ENCODE data around the gene ARSK.

DNA sequence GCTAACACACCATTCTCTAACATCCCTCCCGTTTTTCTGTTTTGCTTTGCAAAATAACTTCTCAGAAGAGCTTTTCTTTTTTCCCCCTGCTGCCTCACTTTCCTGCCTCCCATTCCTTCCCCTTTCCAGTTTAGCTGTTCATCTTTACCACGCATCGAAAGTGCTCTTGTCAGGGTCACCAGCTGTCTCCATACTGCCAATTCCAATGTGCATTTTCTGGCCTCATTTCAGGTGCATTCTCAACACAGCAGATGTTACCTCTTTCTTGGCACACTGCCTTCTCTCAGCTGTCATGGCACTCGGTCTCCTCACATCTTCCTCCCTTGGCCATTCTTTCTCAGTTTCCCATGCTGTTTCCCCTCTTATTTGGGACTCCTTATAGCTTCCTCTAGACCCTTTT is 9.5 kb downstream of the ARSK start:
- no peak for TF ChIP-seq MEIS1 (CRISPR knock-in tag; IDR thresholded peaks at IDR 0.05; ENCODE audit: borderline replicate concordance)
- TF ChIP-seq, protein P1, sequence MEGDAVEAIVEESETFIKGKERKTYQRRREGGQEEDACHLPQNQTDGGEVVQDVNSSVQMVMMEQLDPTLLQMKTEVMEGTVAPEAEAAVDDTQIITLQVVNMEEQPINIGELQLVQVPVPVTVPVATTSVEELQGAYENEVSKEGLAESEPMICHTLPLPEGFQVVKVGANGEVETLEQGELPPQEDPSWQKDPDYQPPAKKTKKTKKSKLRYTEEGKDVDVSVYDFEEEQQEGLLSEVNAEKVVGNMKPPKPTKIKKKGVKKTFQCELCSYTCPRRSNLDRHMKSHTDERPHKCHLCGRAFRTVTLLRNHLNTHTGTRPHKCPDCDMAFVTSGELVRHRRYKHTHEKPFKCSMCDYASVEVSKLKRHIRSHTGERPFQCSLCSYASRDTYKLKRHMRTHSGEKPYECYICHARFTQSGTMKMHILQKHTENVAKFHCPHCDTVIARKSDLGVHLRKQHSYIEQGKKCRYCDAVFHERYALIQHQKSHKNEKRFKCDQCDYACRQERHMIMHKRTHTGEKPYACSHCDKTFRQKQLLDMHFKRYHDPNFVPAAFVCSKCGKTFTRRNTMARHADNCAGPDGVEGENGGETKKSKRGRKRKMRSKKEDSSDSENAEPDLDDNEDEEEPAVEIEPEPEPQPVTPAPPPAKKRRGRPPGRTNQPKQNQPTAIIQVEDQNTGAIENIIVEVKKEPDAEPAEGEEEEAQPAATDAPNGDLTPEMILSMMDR (tag by site-specific recombination; IDR thresholded peaks at IDR 0.05): no peak
- TF ChIP-seq, protein P2, sequence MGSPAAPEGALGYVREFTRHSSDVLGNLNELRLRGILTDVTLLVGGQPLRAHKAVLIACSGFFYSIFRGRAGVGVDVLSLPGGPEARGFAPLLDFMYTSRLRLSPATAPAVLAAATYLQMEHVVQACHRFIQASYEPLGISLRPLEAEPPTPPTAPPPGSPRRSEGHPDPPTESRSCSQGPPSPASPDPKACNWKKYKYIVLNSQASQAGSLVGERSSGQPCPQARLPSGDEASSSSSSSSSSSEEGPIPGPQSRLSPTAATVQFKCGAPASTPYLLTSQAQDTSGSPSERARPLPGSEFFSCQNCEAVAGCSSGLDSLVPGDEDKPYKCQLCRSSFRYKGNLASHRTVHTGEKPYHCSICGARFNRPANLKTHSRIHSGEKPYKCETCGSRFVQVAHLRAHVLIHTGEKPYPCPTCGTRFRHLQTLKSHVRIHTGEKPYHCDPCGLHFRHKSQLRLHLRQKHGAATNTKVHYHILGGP (tag by site-specific recombination; IDR thresholded peaks at IDR 0.05): no peak
- no peak for TF ChIP-seq ZNF121 (tag by site-specific recombination; IDR thresholded peaks at IDR 0.05)
- TF ChIP-seq ZNF530 (tag by site-specific recombination; IDR thresholded peaks at IDR 0.05; ENCODE audit: low read depth): no peak

Measured in HEK293 (cell line).